AG04449 (cell line): ENCODE data around the gene CLEC10A.

Experiments used
- CTCF ChIA-PET: fragments of 350-600 bp; formaldehyde crosslinking; extraction: SDS; loops from one replicate; lab custom pipeline; 2021; ENCODE audit warnings: antibody characterized with exemption; lab: Yijun Ruan, JAX
- POLR2A ChIA-PET: fragments of 400-600, 350-600 bp; formaldehyde crosslinking; extraction: SDS; loops from one replicate; lab custom pipeline; 2020; ENCODE audit warnings: antibody characterized with exemption, inconsistent platforms; lab: Yijun Ruan, JAX
- DNase-seq: peaks from one replicate; pipeline ENCODE4 v3.0.0-alpha.2; 2010; ENCODE audit warnings: low read depth, low spot score
- H3K4me3 ChIP-seq: 2 replicates; pipeline ENCODE4 v1.5.1; 2011; ENCODE audit warnings: low read depth, mild to moderate bottlenecking, control low read depth, low read length
- TF ChIP-seq, protein P1 (sequence below): IDR thresholded peaks from one replicate; pipeline ENCODE4 v1.5.1; 2011; ENCODE audit warnings: mild to moderate bottlenecking, moderate library complexity, low read length, control low read depth, inconsistent platforms; ENCODE audit not compliant: insufficient read depth; ENCODE audit errors: missing control alignments

Gene CLEC10A

DNA sequence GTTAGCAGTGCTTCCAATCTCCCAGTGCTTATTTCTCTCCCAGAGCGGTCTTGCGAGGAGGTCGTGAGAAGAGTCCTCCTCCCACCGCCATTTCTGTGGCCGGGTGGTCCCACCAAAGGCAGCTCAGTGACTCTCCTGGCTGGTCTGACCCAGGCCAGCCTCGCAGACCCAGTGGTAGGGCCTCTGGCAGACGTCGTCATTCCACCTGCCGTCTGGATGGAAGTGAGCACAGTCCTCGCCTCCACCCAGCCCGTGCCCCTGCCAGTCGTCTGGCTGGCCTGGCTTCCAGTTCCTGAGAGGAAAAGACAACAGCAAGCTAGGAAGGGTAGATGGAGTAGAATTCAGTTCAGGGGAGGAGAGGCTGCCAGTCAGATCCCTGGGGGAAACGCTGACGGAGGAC lies 5.1 kb downstream of the CLEC10A start:
- no peak for DNase-seq
- POLR2A ChIA-PET, result interaction anchor here (0.6 kb wide), 1 partner anchor 488 kb away, joined by 3 read pairs; no protein-coding TSS in a partner anchor
- TF ChIP-seq, protein P1, sequence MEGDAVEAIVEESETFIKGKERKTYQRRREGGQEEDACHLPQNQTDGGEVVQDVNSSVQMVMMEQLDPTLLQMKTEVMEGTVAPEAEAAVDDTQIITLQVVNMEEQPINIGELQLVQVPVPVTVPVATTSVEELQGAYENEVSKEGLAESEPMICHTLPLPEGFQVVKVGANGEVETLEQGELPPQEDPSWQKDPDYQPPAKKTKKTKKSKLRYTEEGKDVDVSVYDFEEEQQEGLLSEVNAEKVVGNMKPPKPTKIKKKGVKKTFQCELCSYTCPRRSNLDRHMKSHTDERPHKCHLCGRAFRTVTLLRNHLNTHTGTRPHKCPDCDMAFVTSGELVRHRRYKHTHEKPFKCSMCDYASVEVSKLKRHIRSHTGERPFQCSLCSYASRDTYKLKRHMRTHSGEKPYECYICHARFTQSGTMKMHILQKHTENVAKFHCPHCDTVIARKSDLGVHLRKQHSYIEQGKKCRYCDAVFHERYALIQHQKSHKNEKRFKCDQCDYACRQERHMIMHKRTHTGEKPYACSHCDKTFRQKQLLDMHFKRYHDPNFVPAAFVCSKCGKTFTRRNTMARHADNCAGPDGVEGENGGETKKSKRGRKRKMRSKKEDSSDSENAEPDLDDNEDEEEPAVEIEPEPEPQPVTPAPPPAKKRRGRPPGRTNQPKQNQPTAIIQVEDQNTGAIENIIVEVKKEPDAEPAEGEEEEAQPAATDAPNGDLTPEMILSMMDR, result no peak
- no peak overlapping the region for H3K4me3 ChIP-seq
- CTCF ChIA-PET, result interaction anchor here (1.0 to 1.3 kb wide), 3 partner anchors 22 to 70 kb away, joined by 3 to 5 read pairs (median 4); no protein-coding TSS in a partner anchor

- CTCF ChIA-PET, result interaction anchor here (1.0 to 2.0 kb wide), 2 partner anchors 20 to 65 kb away, joined by 4 read pairs; no protein-coding TSS in a partner anchor
- POLR2A ChIA-PET, result no interaction called here
- no peak for DNase-seq
- TF ChIP-seq, protein P1, result no peak
- H3K4me3 ChIP-seq, result no peak overlapping the region
Measured at GRCh38 chr17:7072406-7072805, 7.6 kb downstream of the CLEC10A start.

- TF ChIP-seq, protein P1, result no peak
- ChIA-PET POLR2A (no interaction called here), CTCF (interaction anchor here (1.0 to 1.2 kb wide), 3 partner anchors 11 to 25 kb away, joined by 3 to 5 read pairs (median 3); no protein-coding TSS in a partner anchor)
- no peak for DNase-seq
- H3K4me3 ChIP-seq, result no peak overlapping the region
Measured at GRCh38 chr17:7070712-7071111, 9.3 kb downstream of the CLEC10A start.

GRCh38 chr17:7068268-7068667 lies 11.8 kb downstream of the CLEC10A start:
- no peak for DNase-seq
- CTCF ChIA-PET, result interaction anchor here (1.1 kb wide), 1 partner anchor 16 kb away, joined by 3 read pairs; no protein-coding TSS in a partner anchor
- POLR2A ChIA-PET, result no interaction called here
- TF ChIP-seq, protein P1, result no peak
- no peak overlapping the region for H3K4me3 ChIP-seq

DNA sequence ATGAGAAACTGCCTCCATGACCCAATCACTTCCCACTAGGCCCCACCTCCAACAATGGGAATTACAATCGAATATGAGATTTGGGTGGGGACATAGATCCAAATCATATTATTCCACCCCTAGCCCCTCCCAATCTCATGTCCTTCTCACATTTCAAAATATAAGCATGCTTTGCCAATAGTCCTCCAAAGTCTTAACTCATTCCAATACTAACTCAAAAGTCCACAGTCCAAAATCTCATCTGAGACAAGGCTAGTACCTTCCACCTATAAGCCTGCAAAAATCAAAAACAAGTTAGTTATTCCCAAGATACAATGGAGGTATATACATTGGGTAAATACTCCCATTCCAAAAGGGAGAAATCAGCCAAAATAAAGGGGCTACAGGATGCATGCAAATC lies 12.9 kb downstream of the CLEC10A start:
- ChIA-PET CTCF (interaction anchor here (1.1 kb wide), 1 partner anchor 15 kb away, joined by 3 read pairs; no protein-coding TSS in a partner anchor), POLR2A (no interaction called here)
- TF ChIP-seq, protein P1, result no peak
- no peak for DNase-seq
- no peak overlapping the region for H3K4me3 ChIP-seq

GRCh38 chr17:7064261-7064660 lies 15.8 kb downstream of the CLEC10A start:
- ChIA-PET CTCF (interaction anchor here (1.4 to 1.9 kb wide), 3 partner anchors 9 to 73 kb away, joined by 5 to 7 read pairs (median 5); no protein-coding TSS in a partner anchor), POLR2A (no interaction called here)
- TF ChIP-seq, protein P1, result no peak
- no peak overlapping the region for H3K4me3 ChIP-seq
- DNase-seq, result no peak
